ENCODE results near the gene PKM. TPM values are rescaled to one million over a fixed set of nuclear protein-coding genes. Genes with fewer than 3 reads are reported as not detected.
A peak's percentile ranks its signal among the peaks of the same experiment; 100 is the strongest.

The PKM gene
- total and polyA plus RNA-seq, 2 donors (not counting 3 experiments of a cell fraction or from before 2014, with no cell fraction given), result 689 to 968 TPM

DNA sequence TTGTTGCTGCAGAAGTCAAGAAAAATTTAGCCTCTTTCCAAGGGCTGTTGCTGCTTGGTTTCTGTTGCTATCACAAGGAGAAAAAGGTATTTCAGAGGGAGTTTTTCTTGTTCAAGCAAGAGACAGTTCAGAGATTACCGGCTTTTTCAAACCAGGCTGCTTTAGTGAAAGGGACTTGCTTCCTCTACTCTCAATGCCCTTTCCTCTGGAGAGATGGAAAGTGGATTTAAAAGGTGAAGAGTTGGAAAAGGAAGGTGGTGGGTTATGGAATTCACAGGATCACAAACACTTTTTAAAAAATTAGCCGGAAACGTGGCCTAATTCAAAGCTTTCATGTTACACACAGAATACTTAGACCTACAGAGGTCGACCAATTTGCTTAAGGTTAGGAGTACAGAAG is 40.2 kb upstream of the PKM start:
- FAIRE-seq, result no peak
- Histone ChIP-seq H2AFZ (ENCODE audit: low read depth, low read length) (no peak overlapping the region), H3K36me3 (ENCODE audit: control insufficient read depth in 2 of 2, extremely low read depth in 1 of 2, insufficient read depth in 2 of 2, low read length in 2 of 2) (peaks cover 0 to 11% of the 10 kb centered on the region in 2 experiments), H3K4me1 (ENCODE audit: control insufficient read depth, extremely low read depth, insufficient read depth, low read length) (peaks cover 12% of the 10 kb centered on the region), H3K27me3 (ENCODE audit: control insufficient read depth in 2 of 2, insufficient read depth in 2 of 2, low read length in 2 of 2) (no peaks in the 10 kb centered on the region), H3K9me3 (replicated peaks; ENCODE audit: control insufficient read depth, insufficient read depth, low read length) (no peaks in the 10 kb centered on the region), H3K79me2 (ENCODE audit: control insufficient read depth, insufficient read depth, low read length) (peaks cover 2% of the 10 kb centered on the region), H4K20me1 (replicated peaks; ENCODE audit: control insufficient read depth, extremely low read depth, insufficient read depth, low read length) (no peaks in the 10 kb centered on the region), H3K4me3 (replicated peaks in 1 of 3; ENCODE audit: insufficient read depth in 1 of 3, low read depth in 1 of 3, low read length in 3 of 3) (peak overlapping the region in 1 of 3 experiments; percentile 66), H3K9ac (replicated peaks; ENCODE audit: extremely low read depth, insufficient read depth, low read length) (no peak overlapping the region), H3K9me1 (replicated peaks; ENCODE audit: control insufficient read depth, extremely low read depth, insufficient read depth, low read length) (no peaks in the 10 kb centered on the region), H3K27ac (ENCODE audit: insufficient read depth, low read depth, low read length) (no peak overlapping the region), H3K4me2 (ENCODE audit: insufficient read depth, low read length) (peak overlapping the region; percentile 86)
- DNase-seq (ENCODE audit: low read depth, low spot score), result no peak
- no peak for TF ChIP-seq JUN (IDR thresholded peaks at IDR 0.05; ENCODE audit: borderline replicate concordance, insufficient read depth, insufficient read length, low read depth)
- no peak for TF ChIP-seq POLR2A (IDR thresholded peaks at IDR 0.05; ENCODE audit: low read depth, low read length)
- TF ChIP-seq MYC (IDR thresholded peaks at IDR 0.05; ENCODE audit: low read depth, low read length), result no peak
- no peak for TF ChIP-seq POLR2AphosphoS5 (IDR thresholded peaks at IDR 0.05; ENCODE audit: insufficient read depth, low read depth, low read length)
- TF ChIP-seq, protein P1, sequence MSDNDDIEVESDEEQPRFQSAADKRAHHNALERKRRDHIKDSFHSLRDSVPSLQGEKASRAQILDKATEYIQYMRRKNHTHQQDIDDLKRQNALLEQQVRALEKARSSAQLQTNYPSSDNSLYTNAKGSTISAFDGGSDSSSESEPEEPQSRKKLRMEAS (IDR thresholded peaks at IDR 0.05; ENCODE audit: insufficient read depth, insufficient read length), result no peak
- no peak for TF ChIP-seq EZH2 (IDR thresholded peaks at IDR 0.05; ENCODE audit: borderline replicate concordance, low read depth, low read length, severe bottlenecking)
- TF ChIP-seq, protein P2, sequence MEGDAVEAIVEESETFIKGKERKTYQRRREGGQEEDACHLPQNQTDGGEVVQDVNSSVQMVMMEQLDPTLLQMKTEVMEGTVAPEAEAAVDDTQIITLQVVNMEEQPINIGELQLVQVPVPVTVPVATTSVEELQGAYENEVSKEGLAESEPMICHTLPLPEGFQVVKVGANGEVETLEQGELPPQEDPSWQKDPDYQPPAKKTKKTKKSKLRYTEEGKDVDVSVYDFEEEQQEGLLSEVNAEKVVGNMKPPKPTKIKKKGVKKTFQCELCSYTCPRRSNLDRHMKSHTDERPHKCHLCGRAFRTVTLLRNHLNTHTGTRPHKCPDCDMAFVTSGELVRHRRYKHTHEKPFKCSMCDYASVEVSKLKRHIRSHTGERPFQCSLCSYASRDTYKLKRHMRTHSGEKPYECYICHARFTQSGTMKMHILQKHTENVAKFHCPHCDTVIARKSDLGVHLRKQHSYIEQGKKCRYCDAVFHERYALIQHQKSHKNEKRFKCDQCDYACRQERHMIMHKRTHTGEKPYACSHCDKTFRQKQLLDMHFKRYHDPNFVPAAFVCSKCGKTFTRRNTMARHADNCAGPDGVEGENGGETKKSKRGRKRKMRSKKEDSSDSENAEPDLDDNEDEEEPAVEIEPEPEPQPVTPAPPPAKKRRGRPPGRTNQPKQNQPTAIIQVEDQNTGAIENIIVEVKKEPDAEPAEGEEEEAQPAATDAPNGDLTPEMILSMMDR (IDR thresholded peaks at IDR 0.05; ENCODE audit: extremely low read depth in 1 of 2, insufficient read depth in 1 of 2, low read depth in 1 of 2, low read length in 2 of 2), result no peak
- no peak for TF ChIP-seq GATA2 (IDR thresholded peaks at IDR 0.05; ENCODE audit: insufficient read depth, insufficient read length, low read depth, low read length)
- no peak for TF ChIP-seq FOS (IDR thresholded peaks at IDR 0.05; ENCODE audit: borderline replicate concordance, insufficient read depth, low read length)
- POLR2A ChIA-PET, result interaction anchor here (1.0 kb wide), 1 partner anchor 44 kb away, joined by 3 read pairs; no protein-coding TSS in a partner anchor
- intact Hi-C loops (cut with micrococcal nuclease), result no loop called here
- CTCF ChIA-PET, result interaction anchor here (0.8 to 1.1 kb wide), 2 partner anchors 71 to 75 kb away, joined by 3 to 5 read pairs; no protein-coding TSS in a partner anchor
- dilution Hi-C loops (cut with MboI; ENCODE audit: extremely low pct_ligation_motif_present, low sequenced_read_pairs), result no loop called here
- BruUV-seq (replicated peaks), result TSS peak; percentile 39
